ENCODE measurements around the gene CACNG4.

The CACNG4 gene

GRCh38 chr17:67072885-67073284 lies 108.4 kb downstream of the CACNG4 start:
- DNase-seq: no peak

- no peak for DNase-seq
Observed at GRCh38 chr17:67074781-67075180, 110.3 kb downstream of the CACNG4 start.

- DNase-seq: no peak
Observed at GRCh38 chr17:67076290-67076689, 111.8 kb downstream of the CACNG4 start.

- no peak for DNase-seq
Observed at GRCh38 chr17:67078292-67078691, 113.8 kb downstream of the CACNG4 start.

- DNase-seq: no peak
Observed at GRCh38 chr17:67079491-67079890, 115.0 kb downstream of the CACNG4 start.

- no peak for DNase-seq
Observed at GRCh38 chr17:67080804-67081203, 116.3 kb downstream of the CACNG4 start.

- DNase-seq: no peak
Observed at GRCh38 chr17:67082107-67082506, 117.6 kb downstream of the CACNG4 start.

Data from NCI-H446 treated with DMSO at 0.1 percent for 48 hours (cell line).